SK-N-SH treated with all-trans-retinoic acid at 6 μM for 48 hours (cell line): ENCODE data around the gene GON4L.

Experiments
- ATAC-seq: fragments of 200-7000 bp; cut with Tn5 transposase; 3 replicates; pipeline ENCODE4 v1.9.1; 2020; ENCODE audit warnings: mild to moderate bottlenecking, moderate library complexity
- ARNTL ChIP-seq: fragments of 450-650 bp; formaldehyde crosslinking; IDR thresholded peaks from 2 replicates; pipeline ENCODE4 v1.5.0; 2020; ENCODE audit warnings: low read depth, mild to moderate bottlenecking, moderate library complexity, borderline replicate concordance
- BACH2 ChIP-seq: fragments of 250-450 bp; sonication (Bioruptor Pico); IDR thresholded peaks from 2 replicates; pipeline ENCODE4 v1.9.0; 2021; ENCODE audit warnings: mild to moderate bottlenecking, borderline replicate concordance
- CREB5 ChIP-seq: fragments of 250-450 bp; sonication (Bioruptor Pico); IDR thresholded peaks from 2 replicates; pipeline ENCODE4 v1.5.1; 2020; ENCODE audit warnings: low read depth, mild to moderate bottlenecking, moderate library complexity
- CSDC2 ChIP-seq: fragments of 250-450 bp; sonication (Bioruptor Pico); IDR thresholded peaks from 2 replicates; pipeline ENCODE4 v1.5.0; 2020; ENCODE audit warnings: mild to moderate bottlenecking, moderate library complexity
- CSRNP3 ChIP-seq: fragments of 250-450 bp; sonication (Bioruptor Pico); IDR thresholded peaks from 2 replicates; pipeline ENCODE4 v1.5.1; 2021; ENCODE audit warnings: mild to moderate bottlenecking, moderate library complexity
- GLIS3 ChIP-seq: fragments of 250-450 bp; sonication (Bioruptor Pico); IDR thresholded peaks from 2 replicates; pipeline ENCODE4 v1.5.0; 2020; ENCODE audit warnings: mild to moderate bottlenecking, moderate library complexity
- ISL1 ChIP-seq: fragments of 250-450 bp; sonication (Bioruptor Pico); IDR thresholded peaks from 2 replicates; pipeline ENCODE4 v2.1.2; 2022; ENCODE audit warnings: mild to moderate bottlenecking, moderate library complexity
- OSR1 ChIP-seq: fragments of 250-450 bp; sonication (Bioruptor Pico); IDR thresholded peaks from 2 replicates; pipeline ENCODE4 v1.8.0; 2022; ENCODE audit warnings: moderate library complexity, mild to moderate bottlenecking, inconsistent platforms
- PATZ1 ChIP-seq: fragments of 250-450 bp; sonication (Bioruptor Pico); IDR thresholded peaks from 2 replicates; pipeline ENCODE4 v1.8.0; 2020; ENCODE audit warnings: mild to moderate bottlenecking, moderate library complexity, borderline replicate concordance
- POU6F1 ChIP-seq: fragments of 250-450 bp; sonication (Bioruptor Pico); IDR thresholded peaks from 2 replicates; pipeline ENCODE4 v1.8.0; 2021; ENCODE audit warnings: low read depth, mild to moderate bottlenecking, moderate library complexity, borderline replicate concordance
- RARB ChIP-seq: fragments of 250-450 bp; sonication (Bioruptor Pico); IDR thresholded peaks from 2 replicates; pipeline ENCODE4 v1.8.0; 2021; ENCODE audit warnings: mild to moderate bottlenecking, moderate library complexity
- TCF4 ChIP-seq: fragments of 250-450 bp; sonication (Bioruptor Pico); IDR thresholded peaks from 2 replicates; pipeline ENCODE4 v1.8.0; 2021; ENCODE audit warnings: mild to moderate bottlenecking, moderate library complexity, borderline replicate concordance
- TOX ChIP-seq: fragments of 250-450 bp; sonication (Bioruptor Pico); IDR thresholded peaks from 2 replicates; pipeline ENCODE4 v1.8.0; 2021; ENCODE audit warnings: mild to moderate bottlenecking, moderate library complexity, borderline replicate concordance
- ZC3H10 ChIP-seq: fragments of 250-450 bp; sonication (Bioruptor Pico); IDR thresholded peaks from 2 replicates; pipeline ENCODE4 v1.5.1; 2021; ENCODE audit warnings: mild to moderate bottlenecking, moderate library complexity
- ZFP3 ChIP-seq: fragments of 250-450 bp; sonication (Bioruptor Pico); IDR thresholded peaks from 2 replicates; pipeline ENCODE4 v1.5.0; 2020; ENCODE audit warnings: mild to moderate bottlenecking, moderate library complexity
- ZFP30 ChIP-seq: fragments of 450-650 bp; formaldehyde crosslinking; IDR thresholded peaks from 2 replicates; pipeline ENCODE4 v1.5.0; 2022; ENCODE audit warnings: mild to moderate bottlenecking, moderate library complexity
- ZNF565 ChIP-seq: fragments of 450-650 bp; formaldehyde crosslinking; conservative IDR thresholded peaks from 2 replicates; pipeline ENCODE4 v1.5.0; 2020; ENCODE audit warnings: low read depth, mild to moderate bottlenecking, moderate library complexity
- ZNF70 ChIP-seq: fragments of 450-650 bp; formaldehyde crosslinking; IDR thresholded peaks from 2 replicates; pipeline ENCODE4 v1.5.0; 2020; ENCODE audit warnings: mild to moderate bottlenecking, moderate library complexity

The GON4L gene

GRCh38 chr1:155884031-155884960 is 27.3 kb upstream of the GON4L start (continued):
- TF ChIP-seq GLIS3 (no peak), ZNF70 (CRISPR knock-in tag) (no peak), ZFP30 (no peak), CSRNP3 (CRISPR knock-in tag) (no peak)

- TF ChIP-seq CREB5 (CRISPR knock-in tag) (no peak), CSRNP3 (CRISPR knock-in tag) (no peak), ARNTL (no peak)
- no peak for ATAC-seq
Measured at GRCh38 chr1:155882766-155883165, 25.8 kb upstream of the GON4L start.

- ATAC-seq, result no peak
- TF ChIP-seq CSRNP3 (CRISPR knock-in tag) (no peak), OSR1 (no peak), ZFP3 (no peak), ZNF565 (CRISPR knock-in tag) (no peak), BACH2 (CRISPR knock-in tag) (no peak), ARNTL (no peak), GLIS3 (no peak), ZC3H10 (CRISPR knock-in tag) (no peak), ISL1 (CRISPR knock-in tag) (no peak), PATZ1 (CRISPR knock-in tag) (no peak), POU6F1 (CRISPR knock-in tag) (no peak), TOX (no peak), CSDC2 (CRISPR knock-in tag) (no peak), TCF4 (CRISPR knock-in tag) (no peak), ZFP30 (no peak), RARB (CRISPR knock-in tag) (no peak), CREB5 (CRISPR knock-in tag) (no peak)
Measured at GRCh38 chr1:155882235-155882634, 25.2 kb upstream of the GON4L start.
